GM21526 (cell line): ENCODE results near the gene INVS.
A peak's percentile ranks its signal among the peaks of the same experiment; 100 is the strongest.
"Not testable (repeated sequence)": the region's sequence is repeated elsewhere in the genome, so short reads cannot be mapped to it uniquely, and the experiment has no call there.

Source experiments
- ATAC-seq: cut with Tn5 transposase; IDR thresholded peaks from one replicate; pipeline ENCODE4 v1.9.1; 2021; ENCODE audit warnings: moderate library complexity; ENCODE audit not compliant: unreplicated experiment, low FRiP score

Gene INVS, protein sequence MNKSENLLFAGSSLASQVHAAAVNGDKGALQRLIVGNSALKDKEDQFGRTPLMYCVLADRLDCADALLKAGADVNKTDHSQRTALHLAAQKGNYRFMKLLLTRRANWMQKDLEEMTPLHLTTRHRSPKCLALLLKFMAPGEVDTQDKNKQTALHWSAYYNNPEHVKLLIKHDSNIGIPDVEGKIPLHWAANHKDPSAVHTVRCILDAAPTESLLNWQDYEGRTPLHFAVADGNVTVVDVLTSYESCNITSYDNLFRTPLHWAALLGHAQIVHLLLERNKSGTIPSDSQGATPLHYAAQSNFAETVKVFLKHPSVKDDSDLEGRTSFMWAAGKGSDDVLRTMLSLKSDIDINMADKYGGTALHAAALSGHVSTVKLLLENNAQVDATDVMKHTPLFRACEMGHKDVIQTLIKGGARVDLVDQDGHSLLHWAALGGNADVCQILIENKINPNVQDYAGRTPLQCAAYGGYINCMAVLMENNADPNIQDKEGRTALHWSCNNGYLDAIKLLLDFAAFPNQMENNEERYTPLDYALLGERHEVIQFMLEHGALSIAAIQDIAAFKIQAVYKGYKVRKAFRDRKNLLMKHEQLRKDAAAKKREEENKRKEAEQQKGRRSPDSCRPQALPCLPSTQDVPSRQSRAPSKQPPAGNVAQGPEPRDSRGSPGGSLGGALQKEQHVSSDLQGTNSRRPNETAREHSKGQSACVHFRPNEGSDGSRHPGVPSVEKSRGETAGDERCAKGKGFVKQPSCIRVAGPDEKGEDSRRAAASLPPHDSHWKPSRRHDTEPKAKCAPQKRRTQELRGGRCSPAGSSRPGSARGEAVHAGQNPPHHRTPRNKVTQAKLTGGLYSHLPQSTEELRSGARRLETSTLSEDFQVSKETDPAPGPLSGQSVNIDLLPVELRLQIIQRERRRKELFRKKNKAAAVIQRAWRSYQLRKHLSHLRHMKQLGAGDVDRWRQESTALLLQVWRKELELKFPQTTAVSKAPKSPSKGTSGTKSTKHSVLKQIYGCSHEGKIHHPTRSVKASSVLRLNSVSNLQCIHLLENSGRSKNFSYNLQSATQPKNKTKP

GRCh38 chr9:100098887-100099721 lies at the start of gene INVS, which contains the start of gene ERP44:
INVS (plus strand) TSS chr9:100099243; CDS start chr9:100104522, 5,279 bp downstream.
ERP44 (minus strand) TSS chr9:100099000; CDS start chr9:100098840, 160 bp downstream.
- ATAC-seq, result peak; percentile 94

DNA sequence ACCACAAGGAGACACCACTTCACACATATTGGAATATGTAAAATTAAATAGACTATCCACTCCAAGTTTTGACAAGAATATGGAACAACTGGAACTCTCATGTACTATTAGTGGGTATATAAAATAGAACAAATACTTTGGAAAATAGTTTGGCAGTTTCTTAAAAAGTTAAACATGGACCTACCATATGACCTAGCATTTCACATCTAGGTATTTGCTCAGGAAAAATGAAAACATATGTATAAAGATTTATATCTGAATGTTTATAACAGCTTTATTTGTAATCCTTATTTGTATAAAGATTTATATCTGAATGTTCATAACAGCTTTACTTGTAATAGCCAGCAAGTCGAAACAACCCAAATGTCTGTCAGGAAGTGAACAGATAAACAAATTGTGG lies 49.5 kb upstream of the INVS start:
- no peak for ATAC-seq

GRCh38 chr9:100052375-100052774 lies 46.7 kb upstream of the INVS start:
- no peak for ATAC-seq

DNA sequence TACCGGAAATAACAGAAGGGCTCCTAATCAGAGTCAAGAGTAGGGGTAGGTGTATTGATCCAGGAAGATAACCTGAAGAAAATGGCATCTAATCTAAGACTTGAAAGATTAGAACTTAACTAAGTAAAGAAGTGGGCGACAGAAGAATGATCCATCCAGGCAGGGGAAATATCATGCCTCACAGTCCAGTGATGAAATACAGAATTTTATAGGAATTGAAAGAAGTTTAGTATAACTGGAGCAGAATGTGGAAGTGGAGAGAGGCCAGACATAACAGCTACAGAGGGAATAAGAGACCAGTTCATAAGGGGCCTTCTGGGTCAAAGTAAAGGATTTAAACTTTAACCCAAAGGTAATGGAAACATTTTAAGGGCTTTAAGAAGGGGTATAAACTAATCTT lies 42.5 kb upstream of the INVS start:
- ATAC-seq, result no peak

DNA sequence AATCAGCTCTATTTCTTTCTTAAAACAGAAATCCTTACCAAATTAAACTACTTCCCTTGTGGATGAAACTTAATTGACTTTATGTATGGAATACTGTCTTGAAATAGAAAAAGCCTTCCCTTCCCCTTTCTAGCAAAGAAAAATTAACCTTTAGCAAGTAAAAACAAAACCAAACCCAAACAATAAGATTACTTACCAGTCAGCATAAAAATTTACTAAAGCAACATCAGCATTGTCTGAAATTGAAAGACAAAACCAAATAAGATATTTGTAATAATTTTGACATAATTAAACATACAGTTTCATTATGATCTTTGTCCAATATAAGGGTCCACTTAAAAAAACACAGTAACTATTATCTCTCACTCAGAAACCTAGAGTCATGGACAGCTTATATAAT lies 41.4 kb upstream of the INVS start:
- no peak for ATAC-seq

DNA sequence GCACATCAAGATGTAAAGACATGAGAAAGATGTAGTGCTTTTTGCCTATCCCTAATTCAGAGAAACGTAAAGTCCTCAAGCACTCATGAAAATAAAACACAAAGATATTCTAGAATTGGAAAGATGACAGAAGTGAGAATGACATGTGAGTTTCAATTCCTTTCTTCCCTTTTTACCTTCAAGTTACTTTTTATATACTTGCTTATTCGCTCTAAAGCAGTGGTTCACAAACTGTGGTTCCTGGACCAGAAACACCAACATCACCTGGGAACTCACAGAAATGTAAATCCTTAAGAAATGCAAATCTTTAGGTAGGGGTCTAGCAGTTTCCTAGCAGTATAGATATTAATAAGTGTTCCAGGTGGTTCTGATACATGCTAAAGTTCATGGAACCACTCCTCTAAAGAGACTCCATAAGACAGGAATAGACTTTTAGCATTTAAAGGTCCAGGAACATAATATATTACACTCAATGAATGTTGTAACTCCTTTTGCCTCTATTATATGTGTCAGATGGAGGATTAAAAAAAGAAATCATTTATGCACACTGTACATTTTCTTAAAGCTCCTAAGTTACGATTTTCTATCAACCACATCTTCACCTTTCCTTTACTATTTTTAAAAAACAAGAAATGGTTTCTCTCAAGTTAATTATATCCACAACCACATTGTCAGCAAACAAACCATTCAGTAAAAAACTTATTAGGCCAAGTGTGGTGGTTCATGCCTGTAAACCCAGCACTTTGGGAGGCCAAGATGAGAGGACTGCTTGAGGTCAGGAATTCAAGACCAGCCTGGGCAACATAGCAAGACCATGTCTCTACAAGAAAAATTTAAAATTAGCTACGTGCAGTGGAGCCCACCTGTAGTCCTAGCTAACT lies 40.1 kb upstream of the INVS start:
- ATAC-seq, result peak; percentile 86

- ATAC-seq, result not testable (repeated sequence)
Measured at GRCh38 chr9:100062683-100063082, 36.4 kb upstream of the INVS start.

GRCh38 chr9:100063185-100063584 lies 35.9 kb upstream of the INVS start:
- no peak for ATAC-seq

DNA sequence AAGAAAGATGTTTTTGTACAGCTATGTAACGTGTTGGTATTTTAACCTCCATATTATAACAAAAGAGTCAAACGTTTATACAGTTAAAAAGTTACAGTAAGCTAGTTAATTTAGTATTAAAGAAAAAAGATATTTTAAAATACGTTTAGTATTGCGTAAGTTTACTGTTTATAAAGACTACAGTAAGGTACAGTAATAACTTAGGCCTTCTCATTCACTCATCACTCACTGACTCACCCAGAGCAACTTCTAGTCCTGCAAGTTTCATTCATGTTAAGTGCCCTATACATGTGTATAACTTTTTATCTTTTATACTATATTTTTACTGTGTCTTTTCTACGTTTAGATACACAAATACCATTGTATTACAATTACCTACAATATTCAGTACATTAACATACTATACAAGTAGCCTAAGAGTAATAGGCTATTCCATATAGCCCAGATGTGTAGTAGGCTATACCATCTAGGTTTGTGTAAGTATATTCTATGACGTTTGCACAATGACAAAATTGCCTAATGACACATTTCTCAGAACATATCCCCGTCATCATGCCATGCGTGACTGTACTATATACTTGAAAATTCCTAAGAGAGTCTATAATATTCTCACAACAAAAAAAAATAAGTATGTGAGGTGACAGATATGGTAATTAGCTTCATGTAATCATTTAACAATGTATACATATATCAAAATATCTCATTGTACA lies 34.0 kb upstream of the INVS start:
- ATAC-seq, result no peak

GRCh38 chr9:100066539-100066938 lies 32.5 kb upstream of the INVS start:
- ATAC-seq, result no peak

DNA sequence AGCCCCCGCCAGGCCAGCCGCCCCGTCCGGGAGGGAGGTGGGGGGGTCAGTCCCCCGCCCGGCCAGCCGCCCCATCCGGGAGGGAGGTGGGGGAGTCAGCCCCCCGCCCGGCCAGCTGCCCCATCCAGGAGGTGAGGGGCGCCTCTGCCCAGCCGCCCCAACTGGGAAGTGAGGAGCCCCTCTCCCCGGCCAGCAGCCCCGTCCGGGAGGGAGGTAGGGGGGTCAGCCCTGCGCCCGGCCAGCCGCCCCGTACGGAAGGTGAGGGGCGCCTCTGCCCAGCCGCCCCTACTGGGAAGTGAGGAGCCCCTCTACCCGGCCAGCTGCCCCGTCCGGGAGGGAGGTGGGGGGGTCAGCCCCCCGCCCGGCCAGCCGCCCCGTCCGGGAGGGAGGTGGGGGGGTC lies 31.1 kb upstream of the INVS start:
- not testable (repeated sequence) for ATAC-seq

- not testable (repeated sequence) for ATAC-seq
Measured at GRCh38 chr9:100069068-100069467, 30.0 kb upstream of the INVS start.

DNA sequence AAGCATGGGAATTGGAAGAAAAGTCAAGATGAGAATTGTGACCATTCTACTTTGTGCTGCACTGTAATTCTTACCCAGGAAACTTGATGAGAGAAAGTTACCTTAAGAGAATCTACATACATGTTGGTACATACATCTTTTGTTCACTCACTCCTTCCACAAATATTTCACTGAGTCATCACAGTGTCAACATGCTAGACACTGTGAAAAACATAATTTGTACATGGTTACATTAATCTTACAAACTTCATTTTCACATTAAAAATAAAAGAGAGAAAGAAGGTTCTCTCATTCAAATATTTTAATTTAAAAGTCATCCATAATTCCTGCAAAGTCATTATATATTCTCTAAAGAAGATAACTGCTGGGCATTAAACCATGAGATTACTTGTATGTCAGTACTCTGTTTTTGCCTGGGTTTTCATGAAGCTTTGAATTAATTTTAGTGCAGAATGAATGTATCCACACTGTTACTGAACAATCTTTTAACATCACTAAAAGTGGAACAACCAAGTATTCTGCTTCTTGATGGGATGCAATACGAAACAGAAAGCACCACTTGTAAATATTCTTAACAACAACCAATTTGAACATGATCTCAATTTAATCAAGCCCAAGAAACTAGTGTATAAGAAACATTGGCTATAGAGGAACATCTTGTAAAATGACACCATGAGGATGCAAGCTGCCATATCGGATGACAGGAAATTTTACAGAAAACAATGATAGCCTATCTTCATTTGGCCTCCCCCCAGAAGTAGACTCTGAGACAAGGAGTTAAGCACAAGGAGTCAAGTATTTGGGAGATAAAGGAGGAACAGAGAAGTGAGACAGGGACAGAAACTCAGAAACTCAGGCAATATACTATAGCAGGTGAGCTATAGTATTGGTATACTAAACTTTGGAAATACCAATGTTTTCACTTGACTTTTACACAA lies 28.7 kb upstream of the INVS start:
- ATAC-seq, result no peak

DNA sequence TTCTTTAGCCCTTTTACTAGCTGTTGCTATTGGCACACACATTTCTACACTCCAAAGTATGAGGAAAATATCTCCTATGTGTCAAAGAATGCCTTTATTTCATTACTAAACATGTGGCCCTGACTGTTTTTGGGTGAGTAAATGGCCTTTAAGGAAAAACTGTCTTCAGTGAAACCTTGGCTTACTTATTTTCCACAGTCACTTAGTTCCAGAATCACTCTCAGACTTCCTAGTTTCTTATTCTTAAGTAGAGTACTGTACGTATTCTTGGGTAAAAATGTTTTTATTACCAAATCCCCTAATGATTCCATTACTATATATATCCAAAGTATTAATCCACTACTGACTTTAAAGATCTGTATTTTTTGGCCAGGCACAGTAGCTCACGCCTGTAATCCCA lies 27.8 kb upstream of the INVS start:
- no peak for ATAC-seq

DNA sequence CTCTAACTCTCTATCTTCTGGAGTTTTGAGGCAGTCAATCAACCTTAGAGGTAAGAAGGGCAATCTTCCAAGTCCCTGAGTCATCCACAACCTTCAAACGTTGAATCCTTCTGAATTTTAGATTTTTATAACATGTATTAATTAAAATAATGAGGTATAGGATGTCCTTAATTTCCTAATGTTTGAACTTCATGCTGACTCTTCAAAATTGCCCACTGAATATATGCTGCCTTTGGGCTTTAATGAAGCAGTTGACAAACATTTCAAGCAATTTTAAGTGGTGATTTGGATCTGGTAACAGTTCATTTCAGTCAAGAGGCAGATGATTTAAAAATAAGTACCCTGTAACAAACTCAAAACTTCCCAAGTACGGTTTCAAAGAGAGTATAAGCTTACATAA lies 26.2 kb upstream of the INVS start:
- ATAC-seq, result no peak

GRCh38 chr9:100074093-100074492 lies 24.9 kb upstream of the INVS start:
- ATAC-seq, result no peak

GRCh38 chr9:100074989-100075388 lies 24.1 kb upstream of the INVS start:
- no peak for ATAC-seq

- ATAC-seq, result not testable (repeated sequence)
Measured at GRCh38 chr9:100076256-100076655, 22.8 kb upstream of the INVS start.
